Astrocyte (in vitro differentiated cells and primary cell): ENCODE measurements around the gene CEP83.

Source experiments
- EZH2 ChIP-seq: IDR thresholded peaks from 2 replicates; pipeline ENCODE4 v1.6.1; 2012; ENCODE audit warnings: mild to moderate bottlenecking, low read length, inconsistent platforms; ENCODE audit not compliant: insufficient read depth
- TF ChIP-seq, protein P1 (sequence below): IDR thresholded peaks from 2 replicates; pipeline ENCODE4 v1.5.1; 2011; ENCODE audit warnings: low read depth, mild to moderate bottlenecking, inconsistent platforms, low read length, moderate library complexity; ENCODE audit not compliant: insufficient read depth

DNA sequence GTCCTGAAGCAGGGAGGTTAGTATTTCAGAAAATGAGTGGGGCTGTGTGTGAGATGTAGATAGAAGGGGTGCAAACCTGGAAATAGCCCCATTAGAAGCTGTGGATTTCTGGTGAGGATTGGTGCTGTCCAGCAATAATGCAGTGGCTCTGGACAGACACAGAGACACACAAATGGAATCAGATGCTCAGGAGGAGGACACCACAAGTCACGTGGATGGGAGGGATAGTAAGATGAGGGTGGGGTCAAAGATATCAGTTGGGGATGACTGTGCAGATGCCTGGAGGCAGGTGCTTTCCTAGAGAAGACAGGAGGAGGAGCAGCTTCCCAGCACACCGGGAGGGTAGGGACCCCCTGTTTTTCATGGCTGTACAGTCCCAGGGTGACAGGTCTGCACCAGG lies 174.8 kb downstream of the CEP83 start:
- TF ChIP-seq, protein P1, sequence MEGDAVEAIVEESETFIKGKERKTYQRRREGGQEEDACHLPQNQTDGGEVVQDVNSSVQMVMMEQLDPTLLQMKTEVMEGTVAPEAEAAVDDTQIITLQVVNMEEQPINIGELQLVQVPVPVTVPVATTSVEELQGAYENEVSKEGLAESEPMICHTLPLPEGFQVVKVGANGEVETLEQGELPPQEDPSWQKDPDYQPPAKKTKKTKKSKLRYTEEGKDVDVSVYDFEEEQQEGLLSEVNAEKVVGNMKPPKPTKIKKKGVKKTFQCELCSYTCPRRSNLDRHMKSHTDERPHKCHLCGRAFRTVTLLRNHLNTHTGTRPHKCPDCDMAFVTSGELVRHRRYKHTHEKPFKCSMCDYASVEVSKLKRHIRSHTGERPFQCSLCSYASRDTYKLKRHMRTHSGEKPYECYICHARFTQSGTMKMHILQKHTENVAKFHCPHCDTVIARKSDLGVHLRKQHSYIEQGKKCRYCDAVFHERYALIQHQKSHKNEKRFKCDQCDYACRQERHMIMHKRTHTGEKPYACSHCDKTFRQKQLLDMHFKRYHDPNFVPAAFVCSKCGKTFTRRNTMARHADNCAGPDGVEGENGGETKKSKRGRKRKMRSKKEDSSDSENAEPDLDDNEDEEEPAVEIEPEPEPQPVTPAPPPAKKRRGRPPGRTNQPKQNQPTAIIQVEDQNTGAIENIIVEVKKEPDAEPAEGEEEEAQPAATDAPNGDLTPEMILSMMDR, result no peak
- TF ChIP-seq EZH2, result no peak
